Measurements from ENCODE around the gene PTPRN2.

PTPRN2 gene

GRCh38 chr7:157769086-157769485, 818.5 kb downstream of the PTPRN2 start:
- DNase-seq = no peak

GRCh38 chr7:157768198-157768597, 819.4 kb downstream of the PTPRN2 start:
- no peak for DNase-seq

- no peak for DNase-seq
Measured at GRCh38 chr7:157767506-157768197, 820.0 kb downstream of the PTPRN2 start.

GRCh38 chr7:157766098-157766497, 821.5 kb downstream of the PTPRN2 start:
- DNase-seq = no peak

GRCh38 chr7:157764946-157765537, 822.6 kb downstream of the PTPRN2 start:
- no peak for DNase-seq

GRCh38 chr7:157764193-157764592, 823.4 kb downstream of the PTPRN2 start:
- no peak for DNase-seq

- no peak for DNase-seq
Measured at GRCh38 chr7:157763279-157764000, 824.2 kb downstream of the PTPRN2 start.

- no peak for DNase-seq
Measured at GRCh38 chr7:157762824-157763223, 824.8 kb downstream of the PTPRN2 start.

- no peak for DNase-seq
Measured at GRCh38 chr7:157760004-157760730, 827.5 kb downstream of the PTPRN2 start.

- DNase-seq = no peak
Measured at GRCh38 chr7:157759246-157759805, 828.3 kb downstream of the PTPRN2 start.

- no peak for DNase-seq
Measured at GRCh38 chr7:157758468-157759245, 829.0 kb downstream of the PTPRN2 start.

- DNase-seq = no peak
Measured at GRCh38 chr7:157757776-157758467, 829.7 kb downstream of the PTPRN2 start.

- DNase-seq = no peak
Measured at GRCh38 chr7:157757211-157757610, 830.4 kb downstream of the PTPRN2 start.

- DNase-seq = no peak
Measured at GRCh38 chr7:157755741-157756140, 831.9 kb downstream of the PTPRN2 start.

- no peak for DNase-seq
Measured at GRCh38 chr7:157754416-157754790, 833.2 kb downstream of the PTPRN2 start.

- no peak for DNase-seq
Measured at GRCh38 chr7:157753713-157754415, 833.8 kb downstream of the PTPRN2 start.

GRCh38 chr7:157752832-157753291, 834.8 kb downstream of the PTPRN2 start:
- no peak for DNase-seq

GRCh38 chr7:157751951-157752673, 835.5 kb downstream of the PTPRN2 start:
- DNase-seq = no peak

- DNase-seq = no peak
Measured at GRCh38 chr7:157751406-157751805, 836.2 kb downstream of the PTPRN2 start.

GRCh38 chr7:157750291-157750690, 837.3 kb downstream of the PTPRN2 start:
- no peak for DNase-seq
